Psoas muscle (tissue), 8 donors: ENCODE data around the gene PLAAT1. TPM values are rescaled to one million over a fixed set of nuclear protein-coding genes. Genes with fewer than 3 reads are reported as not detected.

ENCODE experiments used
- ATAC-seq, 4 donors: fragments of 200-7000 bp; cut with Tn5 transposase; one replicate each; pipeline ENCODE4 v1.9.1; 2020; ENCODE audit warnings: moderate library complexity in 3 of 4, mild to moderate bottlenecking in 2 of 4
- DNase-seq, 2 donors: peaks; one replicate each; pipeline ENCODE4 v3.0.0-alpha.2; 2020
- H3K27ac ChIP-seq: fragments of 200-600 bp; one replicate; pipeline ENCODE4 v1.8.0; 2022
- H3K27me3 ChIP-seq, 3 donors: fragments of 200-600 bp in 1 of 3; one replicate each; pipeline versions ENCODE4 v1.6.1 to v1.8.0; 2013 to 2022; ENCODE audit warnings: low read length in 2 of 3, mild to moderate bottlenecking in 2 of 3, moderate library complexity in 1 of 3; ENCODE audit not compliant: insufficient read depth in 3 of 3
- H3K36me3 ChIP-seq, 2 donors: fragments of 200-600 bp in 1 of 2; one replicate each; pipeline versions ENCODE4 v1.6.1 to v1.8.0; 2013 to 2022; ENCODE audit warnings: low read depth in 1 of 2, mild to moderate bottlenecking in 1 of 2, moderate library complexity in 1 of 2; ENCODE audit not compliant: insufficient read depth in 1 of 2
- H3K4me1 ChIP-seq: fragments of 200-600 bp; one replicate; pipeline ENCODE4 v1.8.0; 2022
- H3K4me3 ChIP-seq: fragments of 200-600 bp; one replicate; pipeline ENCODE4 v1.8.0; 2022; ENCODE audit warnings: mild to moderate bottlenecking
- H3K9me3 ChIP-seq: fragments of 200-600 bp; one replicate; pipeline ENCODE4 v1.8.0; 2022
- CTCF ChIP-seq: fragments of 200-600 bp; IDR thresholded peaks from one replicate; pipeline ENCODE4 v1.8.0; 2022; ENCODE audit warnings: antibody characterized with exemption
- WGBS, 3 donors: extraction: QIAGEN DNeasy Blood & Tissue Kit; methylation state at CpG; one replicate each; pipeline versions ENCODE4 v1.1.6 to v1.1.7; 2013; 5-methylcytosine and 5-hydroxymethylcytosine counted together
- intact Hi-C, 2 donors: fragments of 100-400 bp; cut with DNase I; formaldehyde crosslinking; loops; one replicate each; pipeline versions ENCODE4 v1.11.0 to v1.14.2; 2022
- polyA plus RNA-seq, 3 donors: library from polyadenylated mRNA; stranded (reverse); fragments of 200-250 nt; gene quantifications; one replicate each; pipeline ENCODE4 v1.2.3, GENCODE V29; 2013
- total RNA-seq, 4 donors: library from RNA; stranded (reverse); fragmentation: NEBNext Ultra II Directional in 2 of 4; extraction: Animal tissue kit (Norgen Biotek cat#: 25700) in 2 of 4; gene quantifications; one replicate each; pipeline versions ENCODE4 v1.2.1 to v1.2.4, GENCODE V29; 2021 to 2023
- donor health status: healthy with polysubstance abuse.
- donor health status: DM: no; HTN: no; CAD: no; lungs with moderate emphysema.
- donor health status: Bipolar disorder and iron deficiency.
- donor health status: healthy.
- donor health status: DM: yes; HTN: yes; CAD: no.
- donor health status: DM: no; HTN: no; CAD: no.
- donor health status: DM: no; HTN: no; CAD: no.
- donor health status: DM: yes; HTN: yes; CAD: no.

PLAAT1 gene
- total and polyA plus RNA-seq, 7 donors = 10.8 to 26.2 (median 21.4) TPM

DNA sequence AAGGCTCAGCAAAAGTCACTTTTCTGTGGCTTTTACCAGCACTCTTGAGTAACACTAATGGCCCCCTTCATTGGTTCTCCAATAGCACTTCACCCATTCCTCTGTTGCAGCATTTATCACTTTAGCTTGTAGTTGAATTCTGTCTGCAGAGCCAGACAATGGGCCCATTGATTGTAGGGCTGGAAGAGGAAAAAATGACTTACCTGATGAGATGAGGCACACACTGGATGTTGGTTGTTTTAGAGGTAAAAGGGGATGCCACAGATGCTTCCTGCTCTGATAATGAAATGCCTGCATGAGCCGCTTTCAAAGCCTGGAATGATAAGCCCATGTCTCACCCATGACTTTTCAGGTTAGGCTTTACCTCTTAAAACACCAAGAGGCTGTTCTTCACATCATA, 64.3 kb downstream of the PLAAT1 start:
- DNase-seq = no peak
- intact Hi-C loops = no loop called here
- TF ChIP-seq CTCF = no peak
- H3K4me3 ChIP-seq = no peak overlapping the region
- H3K9me3 ChIP-seq = no peaks in the 10 kb centered on the region
- H3K27me3 ChIP-seq = no peaks in the 10 kb centered on the region
- no peak for ATAC-seq
- H3K36me3 ChIP-seq = no peaks in the 10 kb centered on the region
- H3K4me1 ChIP-seq = no peaks in the 10 kb centered on the region
- H3K27ac ChIP-seq = no peak overlapping the region
- 76 to 88% (median 79%) methylated on average over 1 of the region's 1 CpG for whole genome bisulfite sequencing, 3 donors

GRCh38 chr3:193310914-193311723, 70.1 kb downstream of the PLAAT1 start:
- no peaks in the 10 kb centered on the region for H3K27me3 ChIP-seq
- ATAC-seq = peak; percentile 64 to 93 (median 78)
- TF ChIP-seq CTCF = no peak
- WGBS, 3 donors = 23 to 41% (median 36%) methylated on average over 6 of the region's 6 CpGs
- H3K36me3 ChIP-seq = no peaks in the 10 kb centered on the region
- intact Hi-C loops = no loop called here
- H3K27ac ChIP-seq = peak overlapping the region; percentile 59
- H3K9me3 ChIP-seq = no peaks in the 10 kb centered on the region
- H3K4me3 ChIP-seq = no peak overlapping the region
- DNase-seq = no peak
- H3K4me1 ChIP-seq = peaks cover 12% of the 10 kb centered on the region

DNA sequence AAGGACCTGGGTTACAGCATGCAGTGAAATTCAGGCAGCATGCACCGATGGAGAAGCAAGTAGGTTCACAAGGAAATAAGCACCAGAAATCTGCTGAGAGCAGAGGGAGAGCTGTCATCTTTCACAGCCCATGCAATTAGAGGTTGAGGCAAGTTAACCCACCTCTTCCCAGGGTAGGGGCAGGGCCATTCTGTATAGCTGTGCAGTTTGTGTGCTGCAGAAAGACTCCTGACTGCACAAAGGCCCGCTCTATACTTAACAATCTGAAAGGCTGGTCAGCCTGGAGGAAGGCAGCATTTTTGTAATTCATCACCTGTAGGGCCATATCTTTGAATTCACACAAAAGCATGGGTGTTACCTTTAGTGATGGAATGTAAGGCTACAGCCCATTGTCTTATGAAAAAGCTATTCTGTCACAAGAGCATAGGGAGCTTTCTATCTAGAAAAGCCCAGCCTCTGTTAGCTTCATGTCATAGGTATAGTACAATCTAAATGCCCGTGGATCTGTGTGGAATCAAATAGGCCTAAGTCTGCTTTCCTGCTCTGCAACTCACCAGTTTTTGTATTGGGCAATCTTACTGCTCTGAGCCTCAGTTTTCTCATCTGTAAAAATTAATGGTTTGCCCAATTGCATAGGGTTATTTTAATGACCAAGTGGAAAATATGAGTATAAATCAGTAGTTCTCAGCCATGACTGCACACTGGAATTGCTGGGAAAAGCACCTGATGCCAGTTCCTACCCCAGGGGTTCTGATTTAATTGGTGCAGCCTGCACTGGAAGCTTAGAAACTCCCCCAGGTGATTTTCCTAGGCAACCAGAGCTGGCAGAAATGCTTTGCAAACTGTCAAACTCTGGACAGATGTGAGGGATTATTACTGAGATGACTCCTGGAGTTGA, 72.3 kb downstream of the PLAAT1 start:
- 85 to 91% (median 88%) methylated on average over 3 of the region's 3 CpGs for WGBS, 3 donors
- H3K4me1 ChIP-seq = peaks cover 22% of the 10 kb centered on the region

GRCh38 chr3:193314161-193314560, 73.1 kb downstream of the PLAAT1 start:
- H3K9me3 ChIP-seq = no peaks in the 10 kb centered on the region
- no peak for TF ChIP-seq CTCF
- no peaks in the 10 kb centered on the region for H3K36me3 ChIP-seq
- no peaks in the 10 kb centered on the region for H3K27me3 ChIP-seq
- DNase-seq = no peak
- 81 to 93% (median 89%) methylated on average over 3 of the region's 3 CpGs for WGBS, 3 donors
- ATAC-seq = no peak
- H3K4me1 ChIP-seq = peaks cover 22% of the 10 kb centered on the region
- no peak overlapping the region for H3K4me3 ChIP-seq
- no peak overlapping the region for H3K27ac ChIP-seq
- intact Hi-C loops = no loop called here

More for the DNA sequence above, 72.3 kb downstream of the PLAAT1 start:
- no peak overlapping the region for H3K27ac ChIP-seq
- no peak for TF ChIP-seq CTCF
- no peaks in the 10 kb centered on the region for H3K36me3 ChIP-seq
- no peak for DNase-seq
- ATAC-seq = no peak
- no peak overlapping the region for H3K4me3 ChIP-seq
- intact Hi-C loops = no loop called here
- H3K9me3 ChIP-seq = no peaks in the 10 kb centered on the region
- H3K27me3 ChIP-seq = no peaks in the 10 kb centered on the region
